Type B pancreatic cell (in vitro differentiated cells): ENCODE measurements around the gene SLC9C2. TPM values are rescaled to one million over a fixed set of nuclear protein-coding genes. Genes with fewer than 3 reads are reported as not detected.

Source experiments
- DNase-seq: peaks from one replicate; pipeline ENCODE4 v3.0.0; 2021; ENCODE audit warnings: mixed read lengths; ENCODE audit not compliant: unreplicated experiment; ENCODE audit errors: extremely low spot score
- H3K27ac Mint-ChIP-seq: 2 replicates; pipeline ENCODE4 v1.8.0; 2021; ENCODE audit warnings: mild to moderate bottlenecking, mixed read lengths
- H3K27me3 Mint-ChIP-seq: 2 replicates; pipeline ENCODE4 v1.8.0; 2021; ENCODE audit warnings: mixed read lengths
- H3K36me3 Mint-ChIP-seq: 2 replicates; pipeline ENCODE4 v1.8.0; 2021; ENCODE audit warnings: mixed read lengths
- H3K4me1 Mint-ChIP-seq: one replicate; pipeline ENCODE4 v1.8.0; 2021; ENCODE audit warnings: mixed read lengths; ENCODE audit not compliant: unreplicated experiment
- H3K4me3 Mint-ChIP-seq: 2 replicates; pipeline ENCODE4 v1.8.0; 2021; ENCODE audit warnings: mild to moderate bottlenecking, mixed read lengths
- H3K9me3 Mint-ChIP-seq: 2 replicates; pipeline ENCODE4 v1.8.0; 2021; ENCODE audit warnings: mixed read lengths
- total RNA-seq: library from RNA; stranded (reverse); gene quantifications from 2 replicates; pipeline ENCODE4 v1.2.1, GENCODE V29; 2021; ENCODE audit warnings: low replicate concordance
- TF ChIP-seq, protein P1 (sequence below): fragments of 200-600 bp; sonication (generic); conservative IDR thresholded peaks from 2 replicates; pipeline ENCODE4 v1.5.0; 2021; ENCODE audit warnings: antibody characterized with exemption, mild to moderate bottlenecking

The SLC9C2 gene
- total RNA-seq, 1 donor from 2014 or later: 0.60 TPM

DNA sequence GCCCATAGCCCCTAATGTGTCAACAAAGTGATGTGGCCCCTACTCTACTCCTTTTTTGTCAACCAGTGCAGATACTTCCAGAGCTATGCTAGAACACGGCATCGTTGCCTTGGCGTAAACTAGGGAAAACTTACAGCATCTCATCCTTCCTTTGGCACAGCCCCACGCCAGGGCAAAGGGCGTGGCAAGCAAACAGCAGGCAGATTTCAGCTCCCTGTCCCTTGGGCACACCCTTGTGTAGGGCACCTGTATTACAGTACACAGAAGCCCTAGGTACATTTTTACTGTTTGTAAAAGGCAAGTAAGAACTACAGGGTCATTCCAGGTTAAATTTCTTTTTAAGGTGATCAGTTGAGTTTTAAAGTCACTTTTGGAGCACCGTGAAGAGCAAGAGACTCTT, 96.4 kb downstream of the SLC9C2 start:
- H3K4me3 Mint-ChIP-seq: no peak overlapping the region
- no peak for DNase-seq
- peak overlapping the region; percentile 96 for H3K27ac Mint-ChIP-seq

DNA sequence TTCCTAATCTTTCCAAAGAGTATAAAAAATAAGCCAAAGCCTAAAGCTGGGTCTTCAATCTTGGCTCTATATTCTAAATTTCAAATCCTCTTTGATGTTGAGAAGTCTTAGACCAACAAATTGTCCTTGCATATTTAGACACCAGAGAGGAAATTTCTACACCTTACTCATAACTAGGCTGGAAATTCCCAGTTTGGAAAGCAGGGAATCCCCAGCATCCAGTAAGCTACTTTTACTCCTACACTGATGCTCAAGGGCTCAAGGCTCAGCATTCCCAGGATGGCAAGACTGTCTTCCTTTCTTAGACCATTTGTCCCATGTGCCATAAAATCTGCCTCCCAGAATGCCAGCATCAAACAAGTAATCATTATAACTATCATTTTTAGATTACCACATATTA, 97.5 kb downstream of the SLC9C2 start:
- Mint-ChIP-seq H3K4me1 (peaks cover 17% of the 10 kb centered on the region), H3K27me3 (no peaks in the 10 kb centered on the region), H3K36me3 (no peaks in the 10 kb centered on the region), H3K27ac (no peak overlapping the region), H3K4me3 (no peak overlapping the region), H3K9me3 (no peaks in the 10 kb centered on the region)
- TF ChIP-seq, protein P1, sequence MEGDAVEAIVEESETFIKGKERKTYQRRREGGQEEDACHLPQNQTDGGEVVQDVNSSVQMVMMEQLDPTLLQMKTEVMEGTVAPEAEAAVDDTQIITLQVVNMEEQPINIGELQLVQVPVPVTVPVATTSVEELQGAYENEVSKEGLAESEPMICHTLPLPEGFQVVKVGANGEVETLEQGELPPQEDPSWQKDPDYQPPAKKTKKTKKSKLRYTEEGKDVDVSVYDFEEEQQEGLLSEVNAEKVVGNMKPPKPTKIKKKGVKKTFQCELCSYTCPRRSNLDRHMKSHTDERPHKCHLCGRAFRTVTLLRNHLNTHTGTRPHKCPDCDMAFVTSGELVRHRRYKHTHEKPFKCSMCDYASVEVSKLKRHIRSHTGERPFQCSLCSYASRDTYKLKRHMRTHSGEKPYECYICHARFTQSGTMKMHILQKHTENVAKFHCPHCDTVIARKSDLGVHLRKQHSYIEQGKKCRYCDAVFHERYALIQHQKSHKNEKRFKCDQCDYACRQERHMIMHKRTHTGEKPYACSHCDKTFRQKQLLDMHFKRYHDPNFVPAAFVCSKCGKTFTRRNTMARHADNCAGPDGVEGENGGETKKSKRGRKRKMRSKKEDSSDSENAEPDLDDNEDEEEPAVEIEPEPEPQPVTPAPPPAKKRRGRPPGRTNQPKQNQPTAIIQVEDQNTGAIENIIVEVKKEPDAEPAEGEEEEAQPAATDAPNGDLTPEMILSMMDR: no peak
- DNase-seq: no peak

More for the DNA sequence above, 96.4 kb downstream of the SLC9C2 start:
- TF ChIP-seq, protein P1: peak; percentile 43
- H3K27me3 Mint-ChIP-seq: no peaks in the 10 kb centered on the region
- no peaks in the 10 kb centered on the region for H3K36me3 Mint-ChIP-seq
- peaks cover 17% of the 10 kb centered on the region for H3K4me1 Mint-ChIP-seq
- no peaks in the 10 kb centered on the region for H3K9me3 Mint-ChIP-seq

DNA sequence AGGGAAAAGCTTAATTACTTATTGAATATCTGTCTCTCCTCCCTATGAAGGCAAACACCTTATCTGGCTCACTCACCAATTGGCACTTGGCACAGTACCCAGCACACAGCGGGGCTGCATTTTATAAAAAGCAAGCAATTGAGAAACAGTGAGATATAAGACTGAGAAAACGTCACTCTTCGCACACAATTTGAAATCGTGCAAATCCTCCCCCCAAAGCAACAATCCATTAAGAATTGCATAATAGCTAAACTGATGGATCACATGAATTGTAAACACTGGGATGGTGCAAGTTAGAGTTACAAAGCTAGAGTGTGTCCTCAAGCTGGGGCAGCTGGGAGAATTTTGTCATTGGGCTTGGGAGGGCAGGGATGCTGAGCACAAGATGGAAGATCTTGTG, 98.6 kb downstream of the SLC9C2 start:
- Mint-ChIP-seq H3K4me3 (no peak overlapping the region), H3K9me3 (no peaks in the 10 kb centered on the region), H3K27me3 (no peaks in the 10 kb centered on the region), H3K4me1 (peaks cover 17% of the 10 kb centered on the region), H3K27ac (no peak overlapping the region), H3K36me3 (no peaks in the 10 kb centered on the region)
- no peak for DNase-seq
- TF ChIP-seq, protein P1: no peak

DNA sequence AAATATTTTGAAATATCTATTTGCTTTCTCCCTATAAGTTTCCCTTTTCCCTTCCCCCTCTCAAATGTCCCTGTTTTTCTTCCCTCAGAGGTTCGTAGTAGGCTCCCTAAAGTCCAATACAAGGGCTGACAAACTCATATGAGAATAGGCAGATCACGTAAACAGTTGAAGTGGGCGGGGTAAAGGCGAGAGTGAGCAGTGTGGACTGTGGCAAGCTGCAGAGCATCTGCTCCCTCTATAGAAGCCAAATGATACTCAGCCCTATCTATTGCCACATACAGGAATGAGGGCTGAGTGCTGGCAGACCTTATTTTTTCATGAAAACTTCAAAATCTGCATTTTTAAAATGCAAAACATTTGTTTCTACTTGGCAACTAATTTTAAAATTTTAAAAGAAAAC, 99.5 kb downstream of the SLC9C2 start:
- Mint-ChIP-seq H3K4me1 (peaks cover 17% of the 10 kb centered on the region), H3K4me3 (no peak overlapping the region), H3K9me3 (no peaks in the 10 kb centered on the region), H3K36me3 (no peaks in the 10 kb centered on the region), H3K27ac (no peak overlapping the region), H3K27me3 (no peaks in the 10 kb centered on the region)
- DNase-seq: no peak
- TF ChIP-seq, protein P1: no peak

DNA sequence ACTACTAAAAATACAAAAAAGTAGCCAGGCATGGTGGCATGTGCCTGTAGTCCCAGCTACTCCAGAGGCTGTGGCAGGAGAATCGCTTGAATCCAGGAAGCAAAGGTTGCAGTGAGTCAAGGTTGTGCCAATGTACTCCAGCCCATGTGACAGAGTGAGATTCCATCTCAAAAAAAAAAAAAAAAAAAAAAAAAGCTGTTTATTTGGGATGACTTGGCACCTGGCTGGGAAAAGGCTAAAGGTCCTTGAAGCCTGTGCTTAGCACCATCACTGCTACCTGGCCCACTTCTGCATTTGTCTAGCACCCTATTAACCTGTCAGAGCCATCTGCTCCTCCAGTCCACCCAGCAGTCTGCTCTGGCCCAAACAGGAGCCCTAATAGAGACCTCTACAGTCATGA, 100.8 kb downstream of the SLC9C2 start:
- no peaks in the 10 kb centered on the region for H3K36me3 Mint-ChIP-seq
- no peak for DNase-seq
- peaks cover 10% of the 10 kb centered on the region for H3K4me1 Mint-ChIP-seq
- H3K4me3 Mint-ChIP-seq: no peak overlapping the region
- no peaks in the 10 kb centered on the region for H3K9me3 Mint-ChIP-seq
- no peaks in the 10 kb centered on the region for H3K27me3 Mint-ChIP-seq
- TF ChIP-seq, protein P1: no peak
- H3K27ac Mint-ChIP-seq: no peak overlapping the region

DNA sequence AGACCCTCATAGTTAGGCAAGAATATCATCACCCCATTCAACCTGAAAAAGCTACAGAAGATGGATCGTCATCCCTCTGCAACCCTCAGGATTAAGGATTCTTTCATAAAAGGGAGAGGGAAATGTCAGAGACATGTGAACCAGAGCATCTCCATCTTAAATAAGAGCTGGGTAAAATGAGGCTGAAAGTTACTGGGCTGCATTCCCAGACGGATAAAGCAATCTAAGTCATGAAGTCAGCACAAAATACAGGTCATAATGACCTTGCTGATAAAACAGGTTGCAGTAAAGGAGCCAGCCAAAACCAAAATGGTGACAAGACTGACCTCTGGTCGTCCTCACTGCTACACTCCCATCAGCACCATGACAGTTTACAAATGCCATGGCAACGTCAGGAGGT, 103.1 kb downstream of the SLC9C2 start:
- no peak overlapping the region for H3K27ac Mint-ChIP-seq
- H3K27me3 Mint-ChIP-seq: no peaks in the 10 kb centered on the region
- H3K4me1 Mint-ChIP-seq: no peaks in the 10 kb centered on the region
- no peak for DNase-seq
- H3K9me3 Mint-ChIP-seq: peaks cover 4% of the 10 kb centered on the region
- H3K36me3 Mint-ChIP-seq: no peaks in the 10 kb centered on the region
- H3K4me3 Mint-ChIP-seq: no peak overlapping the region
- TF ChIP-seq, protein P1: no peak
